GM19324 (cell line): ENCODE measurements around the gene CXCL9.
"Not testable (repeated sequence)": the region's sequence is repeated elsewhere in the genome, so short reads cannot be mapped to it uniquely, and the experiment has no call there.

ENCODE experiments used
- ATAC-seq: cut with Tn5 transposase; IDR thresholded peaks from one replicate; pipeline ENCODE4 v1.9.1; 2021; ENCODE audit warnings: mild to moderate bottlenecking, moderate library complexity; ENCODE audit not compliant: unreplicated experiment, low FRiP score

CXCL9 gene

DNA sequence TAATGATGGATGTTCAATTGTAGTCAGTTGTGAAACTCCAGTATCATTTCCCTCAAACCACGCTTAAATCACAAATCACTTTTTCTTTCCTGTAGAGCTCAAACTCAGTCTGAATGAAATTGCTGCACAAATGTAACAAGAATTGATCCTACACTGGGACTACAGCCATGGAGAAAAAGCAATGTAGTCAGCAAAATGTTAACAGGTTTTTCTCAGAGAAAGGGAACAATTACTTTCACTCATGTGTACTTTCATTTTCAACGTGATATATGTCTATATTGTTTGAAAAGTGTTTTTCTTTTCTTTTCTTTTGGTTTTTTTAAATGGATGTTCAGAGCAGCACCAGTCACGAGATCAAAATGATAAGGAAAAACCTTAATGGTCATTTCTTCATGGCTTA lies 39.2 kb downstream of the CXCL9 start:
- no peak for ATAC-seq

DNA sequence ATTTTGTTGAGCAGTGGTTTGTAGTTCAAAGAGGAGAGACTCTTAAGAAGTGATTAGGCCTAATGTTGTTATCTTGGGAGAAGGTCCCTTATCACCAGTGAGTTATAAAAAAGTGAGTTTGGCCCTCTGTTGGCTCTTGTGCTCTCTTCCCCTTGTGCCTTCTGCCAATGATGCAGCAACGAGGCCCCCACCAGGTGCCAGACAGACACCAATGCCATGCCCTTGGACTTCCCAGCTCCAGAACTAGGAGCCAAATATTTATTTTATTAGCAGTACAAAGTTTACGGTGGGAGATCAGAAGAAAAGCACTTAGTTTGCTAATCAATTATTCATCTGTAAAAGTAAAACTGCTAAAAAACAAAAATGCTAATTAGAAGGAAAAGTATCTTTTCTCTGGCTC lies 43.8 kb downstream of the CXCL9 start:
- no peak for ATAC-seq

DNA sequence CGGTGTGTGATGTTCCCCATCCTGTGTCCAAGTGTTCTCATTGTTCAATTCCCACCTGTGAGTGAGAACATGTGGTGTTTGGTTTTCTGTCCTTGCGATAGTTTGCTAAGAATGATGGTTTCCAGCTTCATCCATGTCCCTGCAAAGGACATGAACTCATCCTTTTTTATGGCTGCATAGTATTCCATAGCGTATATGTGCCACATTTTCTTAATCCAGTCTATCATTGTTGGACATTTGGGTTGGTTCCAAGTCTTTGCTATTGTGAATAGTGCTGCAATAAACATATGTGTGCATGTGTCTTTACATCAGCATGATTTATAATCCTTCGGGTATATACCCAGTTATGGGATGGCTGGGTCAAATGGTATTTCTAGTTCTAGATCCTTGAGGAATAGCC lies 45.2 kb downstream of the CXCL9 start:
- ATAC-seq, result not testable (repeated sequence)

DNA sequence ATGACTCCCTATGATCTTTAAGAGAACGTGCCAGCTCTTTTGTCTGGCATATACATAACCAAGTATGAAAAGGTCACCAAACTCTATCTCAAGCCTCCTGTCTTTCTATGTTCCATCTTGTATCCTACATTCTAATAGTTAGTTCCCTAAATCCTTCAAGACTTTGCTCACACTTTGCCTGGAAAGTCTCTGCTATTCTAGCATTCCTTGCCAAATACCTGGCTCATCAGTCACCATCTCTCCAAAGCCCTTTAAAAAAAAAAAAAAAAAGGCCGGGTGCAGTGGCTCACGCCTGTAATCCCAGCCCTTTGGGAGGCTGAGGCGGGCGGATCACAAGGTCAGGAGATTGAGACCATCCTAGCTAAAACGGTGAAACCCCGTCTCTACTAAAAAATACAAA lies 48.8 kb downstream of the CXCL9 start:
- ATAC-seq, result not testable (repeated sequence)

DNA sequence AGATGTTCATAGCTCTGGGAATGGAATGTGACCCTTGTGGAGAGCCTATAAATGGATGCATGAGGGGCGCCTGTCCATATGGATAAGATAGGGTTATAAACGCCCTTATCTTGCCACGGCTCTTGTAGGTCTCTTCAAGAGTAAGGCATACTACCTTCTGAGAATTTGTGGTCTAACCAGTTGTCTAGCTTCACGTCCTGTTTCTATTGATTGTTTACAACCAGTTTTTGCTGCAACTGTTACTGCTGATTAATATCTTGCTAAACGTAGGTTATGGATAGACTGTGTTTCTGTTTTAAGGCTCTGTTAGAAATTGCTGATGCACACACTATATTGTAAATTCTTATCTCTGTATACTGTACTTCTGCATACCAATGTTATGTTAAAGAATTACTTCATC lies 52.5 kb downstream of the CXCL9 start:
- not testable (repeated sequence) for ATAC-seq

DNA sequence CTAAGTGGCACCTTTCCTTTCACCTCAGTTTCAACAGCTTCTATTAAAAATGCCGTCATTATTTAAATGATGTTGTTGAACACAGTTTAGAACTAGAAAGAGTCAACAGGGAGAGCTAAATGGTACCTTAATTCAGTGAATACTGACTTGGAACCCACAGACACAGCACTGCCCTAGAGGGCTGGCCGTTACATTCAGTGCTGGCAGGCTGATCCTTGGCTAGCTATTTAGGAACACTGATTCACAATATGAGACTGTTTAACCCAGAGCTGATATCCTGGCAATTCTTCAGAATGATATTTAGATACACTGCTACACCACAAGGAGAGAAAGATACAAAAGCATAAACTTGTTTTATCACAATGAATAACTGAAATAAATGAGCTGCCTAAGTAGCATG lies 53.8 kb downstream of the CXCL9 start:
- ATAC-seq, result no peak
